Lung (tissue), 12 donors: ENCODE measurements around the gene TGM2. TPM values are rescaled to one million over a fixed set of nuclear protein-coding genes. Genes with fewer than 3 reads are reported as not detected.

Experiments
- ATAC-seq: fragments of 200-7000 bp; cut with Tn5 transposase; one replicate; pipeline ENCODE4 v1.9.1; 2020; ENCODE audit warnings: moderate number of reproducible peaks; ENCODE audit not compliant: insufficient read depth, low FRiP score
- DNase-seq, 3 donors: peaks; one replicate each; pipeline ENCODE4 v3.0.0-alpha.2; 2013 to 2017
- H3K27ac ChIP-seq, 2 donors: one replicate each; pipeline ENCODE4 v1.5.1; 2013; ENCODE audit warnings: mild to moderate bottlenecking in 2 of 2, moderate library complexity in 2 of 2, control low read depth in 1 of 2, inconsistent platforms in 1 of 2, low read depth in 1 of 2, low read length in 1 of 2
- H3K27me3 ChIP-seq, 3 donors: one replicate each; pipeline ENCODE4 v1.5.1; 2013; ENCODE audit warnings: low read length in 2 of 3; ENCODE audit not compliant: control insufficient read depth in 3 of 3, insufficient read depth in 3 of 3
- H3K36me3 ChIP-seq, 4 donors: one replicate each; pipeline ENCODE4 v1.5.1; 2013; ENCODE audit warnings: low read length in 4 of 4, mild to moderate bottlenecking in 1 of 4, moderate library complexity in 1 of 4; ENCODE audit not compliant: control insufficient read depth in 4 of 4, insufficient read depth in 4 of 4
- H3K4me1 ChIP-seq, 5 donors: one replicate each; pipeline ENCODE4 v1.5.1; 2013; ENCODE audit warnings: low read length in 5 of 5, mild to moderate bottlenecking in 2 of 5, moderate library complexity in 1 of 5; ENCODE audit not compliant: control insufficient read depth in 5 of 5, insufficient read depth in 5 of 5
- H3K4me3 ChIP-seq: one replicate; pipeline ENCODE4 v1.5.1; 2013; ENCODE audit warnings: mild to moderate bottlenecking, control low read depth, moderate library complexity
- H3K9ac ChIP-seq, 2 donors: one replicate each; pipeline ENCODE4 v1.5.1; 2013; ENCODE audit warnings: low read length in 2 of 2, control low read depth in 1 of 2; ENCODE audit not compliant: insufficient read depth in 1 of 2
- H3K9me3 ChIP-seq, 4 donors: one replicate each; pipeline ENCODE4 v1.5.1; 2013; ENCODE audit warnings: low read length in 3 of 4, mild to moderate bottlenecking in 1 of 4, moderate library complexity in 1 of 4; ENCODE audit not compliant: control insufficient read depth in 4 of 4, insufficient read depth in 3 of 4
- CTCF ChIP-seq: IDR thresholded peaks from 2 replicates; pipeline ENCODE4 v1.5.1; 2012; ENCODE audit warnings: mild to moderate bottlenecking; ENCODE audit errors: control extremely low read depth, extremely low read depth
- WGBS, 2 donors: extraction: QIAGEN DNeasy Blood & Tissue Kit; methylation state at CpG; one replicate each; pipeline ENCODE4 v1.1.7; 2013; 5-methylcytosine and 5-hydroxymethylcytosine counted together
- polyA plus RNA-seq, 2 donors: library from polyadenylated mRNA; stranded (reverse); fragments of 200-250 nt; gene quantifications; one replicate each; pipeline ENCODE4 v1.2.1, GENCODE V29; 2013
- total RNA-seq, 2 donors: library from RNA; depleted of rRNA in 1 of 2; stranded (reverse); fragments of >200 nt in 1 of 2; gene quantifications; one replicate each; pipeline ENCODE4 v1.2.1, GENCODE V29; 2014 to 2021
- donor health status: control.
- donor health status: control.
- donor health status: Bipolar disorder and iron deficiency.
- donor health status: healthy.
- donor health status: DM: yes; HTN: yes; CAD: no.

TGM2 gene
- total and polyA plus RNA-seq, 4 donors = 85.0 to 476 (median 325) TPM

DNA sequence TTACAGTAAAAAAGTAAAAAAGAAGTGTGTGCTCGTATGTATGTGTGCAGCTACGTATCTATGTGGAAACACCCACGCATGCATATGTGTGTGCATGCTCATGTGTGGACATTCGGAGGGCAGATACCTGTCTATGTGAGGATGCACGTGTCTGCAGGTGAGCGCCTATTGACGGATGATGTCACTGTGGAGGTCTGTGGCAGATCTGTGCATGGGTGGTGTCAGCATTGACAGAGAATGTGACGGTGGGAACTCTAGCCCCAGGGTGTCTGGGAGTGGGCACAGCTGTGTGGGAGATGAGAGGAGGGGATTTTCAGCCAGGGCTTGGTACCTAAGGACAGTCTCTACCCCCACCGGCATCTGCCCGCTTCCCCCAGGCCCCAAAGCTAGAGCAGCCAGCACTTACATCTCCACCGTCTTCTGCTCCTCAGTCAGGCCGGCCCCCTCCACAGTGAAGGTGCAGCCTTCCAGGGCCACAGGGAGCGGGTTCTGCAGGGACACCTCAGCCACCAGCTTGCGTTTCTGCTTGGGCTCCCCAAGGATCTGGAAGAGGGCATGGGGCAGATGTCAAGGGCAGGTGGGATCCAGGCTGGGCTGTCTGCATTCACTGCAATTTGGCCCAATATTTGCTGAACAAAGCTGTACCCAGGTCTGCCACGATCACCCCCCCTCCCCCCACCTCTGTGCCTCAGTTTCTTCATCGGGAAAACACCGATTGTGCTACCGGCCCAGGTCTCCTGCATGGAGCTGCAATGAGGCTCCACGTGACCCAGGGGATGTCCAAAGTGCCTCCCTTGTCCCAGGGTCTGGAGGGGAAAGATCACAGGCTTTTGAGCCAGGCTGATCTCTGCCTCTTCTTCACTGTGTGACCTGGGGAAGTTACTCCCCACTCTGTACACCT lies 34.1 kb downstream of the TGM2 start:
- ATAC-seq (no peak), DNase-seq (peak in 1 of 3 donors; percentile 13)
- Histone ChIP-seq H3K4me1 (peaks cover 0 to 25% (median 12%) of the 10 kb centered on the region in 5 donors), H3K4me3 (no peak overlapping the region), H3K9ac (no peak overlapping the region), H3K9me3 (no peaks in the 10 kb centered on the region), H3K36me3 (peaks cover 6 to 38% (median 11%) of the 10 kb centered on the region in 4 donors), H3K27me3 (no peaks in the 10 kb centered on the region), H3K27ac (no peak overlapping the region)
- 89 to 96% methylated on average over 19 of the region's 19 CpGs for WGBS, 2 donors
- no peak for TF ChIP-seq CTCF

- DNase-seq = peak in 1 of 3 donors; percentile 10
- WGBS, 2 donors = 79 to 89% methylated on average over 15 of the region's 15 CpGs
Observed at GRCh38 chr20:38129893-38130609, 35.0 kb downstream of the TGM2 start.

GRCh38 chr20:38129248-38129865 lies 35.7 kb downstream of the TGM2 start:
- H3K27me3 ChIP-seq = no peaks in the 10 kb centered on the region
- peaks cover 0 to 32% (median 21%) of the 10 kb centered on the region in 5 donors for H3K4me1 ChIP-seq
- H3K9ac ChIP-seq = no peak overlapping the region
- peak overlapping the region; percentile 5 to 27 for H3K27ac ChIP-seq
- peaks cover 3 to 34% (median 10%) of the 10 kb centered on the region in 4 donors for H3K36me3 ChIP-seq
- no peak for ATAC-seq
- H3K4me3 ChIP-seq = no peak overlapping the region
- WGBS, 2 donors = 91 to 94% methylated on average over 6 of the region's 6 CpGs
- no peak for TF ChIP-seq CTCF
- no peaks in the 10 kb centered on the region for H3K9me3 ChIP-seq
- peak in 1 of 3 donors; percentile 12 for DNase-seq

More at GRCh38 chr20:38129893-38130609, 35.0 kb downstream of the TGM2 start:
- Histone ChIP-seq H3K36me3 (peaks cover 3 to 34% (median 10%) of the 10 kb centered on the region in 4 donors), H3K9me3 (no peaks in the 10 kb centered on the region), H3K4me1 (peaks cover 0 to 30% (median 17%) of the 10 kb centered on the region in 5 donors), H3K9ac (no peak overlapping the region), H3K4me3 (no peak overlapping the region), H3K27ac (no peak overlapping the region), H3K27me3 (no peaks in the 10 kb centered on the region)
- TF ChIP-seq CTCF = no peak
- ATAC-seq = no peak
